Measurements from ENCODE around the gene ITGB3BP. TPM values are rescaled to one million over a fixed set of nuclear protein-coding genes. Genes with fewer than 3 reads are reported as not detected.

Gene ITGB3BP
- total and polyA plus RNA-seq, 7 donors, result 9.4 to 25.3 (median 17.3) TPM

DNA sequence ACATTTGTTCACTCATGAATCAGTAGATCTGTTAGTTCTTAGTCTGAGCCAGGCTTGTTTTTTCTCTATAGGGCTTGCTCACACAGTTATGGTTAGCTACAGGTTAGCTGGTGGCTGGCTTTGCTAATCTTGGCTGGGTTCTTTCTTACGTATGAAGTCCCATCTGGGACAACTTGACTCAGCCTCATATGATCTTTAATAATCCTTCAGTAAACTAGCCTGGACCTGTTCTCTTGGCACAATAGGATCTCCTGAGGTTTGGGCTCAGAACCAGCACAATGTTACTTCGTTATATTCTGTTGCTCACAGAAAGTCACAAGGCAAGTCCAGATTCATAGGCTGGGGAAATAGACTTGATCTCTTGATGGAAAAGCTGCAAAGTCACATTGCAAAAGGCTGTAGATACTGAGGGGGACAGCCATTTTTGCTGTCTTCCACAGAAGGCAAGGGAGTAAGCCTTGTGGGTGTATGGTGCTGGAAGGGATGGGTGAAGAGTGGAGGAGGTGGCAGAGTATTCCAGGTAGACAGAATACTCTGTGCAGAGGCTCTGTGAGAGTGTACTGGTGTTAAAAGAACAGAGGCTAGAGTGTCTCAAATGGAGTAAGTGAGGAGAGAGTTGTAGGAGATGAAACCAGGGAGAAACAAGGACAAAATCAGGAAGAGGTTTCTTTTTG, 24.7 kb upstream of the ITGB3BP start:
- no peaks in the 10 kb centered on the region for H3K4me1 ChIP-seq
- DNase-seq, result no peak
- H3K27ac ChIP-seq, result no peak overlapping the region
- no peaks in the 10 kb centered on the region for H3K9me3 ChIP-seq
- H3K36me3 ChIP-seq, result peaks cover 0 to 44% (median 0%) of the 10 kb centered on the region in 4 donors
- intact Hi-C loops (cut with DNase I), result no loop called here
- H3K27me3 ChIP-seq, result no peaks in the 10 kb centered on the region
- no peak overlapping the region for H3K4me3 ChIP-seq
- 94 to 97% methylated on average over 2 of the region's 2 CpGs for WGBS, 2 donors
- TF ChIP-seq, protein P1, sequence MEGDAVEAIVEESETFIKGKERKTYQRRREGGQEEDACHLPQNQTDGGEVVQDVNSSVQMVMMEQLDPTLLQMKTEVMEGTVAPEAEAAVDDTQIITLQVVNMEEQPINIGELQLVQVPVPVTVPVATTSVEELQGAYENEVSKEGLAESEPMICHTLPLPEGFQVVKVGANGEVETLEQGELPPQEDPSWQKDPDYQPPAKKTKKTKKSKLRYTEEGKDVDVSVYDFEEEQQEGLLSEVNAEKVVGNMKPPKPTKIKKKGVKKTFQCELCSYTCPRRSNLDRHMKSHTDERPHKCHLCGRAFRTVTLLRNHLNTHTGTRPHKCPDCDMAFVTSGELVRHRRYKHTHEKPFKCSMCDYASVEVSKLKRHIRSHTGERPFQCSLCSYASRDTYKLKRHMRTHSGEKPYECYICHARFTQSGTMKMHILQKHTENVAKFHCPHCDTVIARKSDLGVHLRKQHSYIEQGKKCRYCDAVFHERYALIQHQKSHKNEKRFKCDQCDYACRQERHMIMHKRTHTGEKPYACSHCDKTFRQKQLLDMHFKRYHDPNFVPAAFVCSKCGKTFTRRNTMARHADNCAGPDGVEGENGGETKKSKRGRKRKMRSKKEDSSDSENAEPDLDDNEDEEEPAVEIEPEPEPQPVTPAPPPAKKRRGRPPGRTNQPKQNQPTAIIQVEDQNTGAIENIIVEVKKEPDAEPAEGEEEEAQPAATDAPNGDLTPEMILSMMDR (IDR thresholded peaks at IDR 0.05), result no peak
- TF ChIP-seq POLR2A (IDR thresholded peaks at IDR 0.05) (no peak), EP300 (IDR thresholded peaks at IDR 0.05) (no peak), POLR2AphosphoS5 (IDR thresholded peaks at IDR 0.05) (no peak)

- no peak for DNase-seq
- Histone ChIP-seq H3K4me3 (no peak overlapping the region), H3K9me3 (no peaks in the 10 kb centered on the region), H3K27ac (no peak overlapping the region), H3K27me3 (no peaks in the 10 kb centered on the region), H3K4me1 (no peaks in the 10 kb centered on the region), H3K36me3 (peaks cover 0 to 26% (median 0%) of the 10 kb centered on the region in 4 donors)
- TF ChIP-seq EP300 (IDR thresholded peaks at IDR 0.05) (no peak), POLR2AphosphoS5 (IDR thresholded peaks at IDR 0.05) (no peak), POLR2A (IDR thresholded peaks at IDR 0.05) (no peak)
- TF ChIP-seq, protein P1 (IDR thresholded peaks at IDR 0.05), result no peak
- intact Hi-C loops (cut with DNase I), result no loop called here
Observed at GRCh38 chr1:63545780-63546179, 22.8 kb upstream of the ITGB3BP start.

DNA sequence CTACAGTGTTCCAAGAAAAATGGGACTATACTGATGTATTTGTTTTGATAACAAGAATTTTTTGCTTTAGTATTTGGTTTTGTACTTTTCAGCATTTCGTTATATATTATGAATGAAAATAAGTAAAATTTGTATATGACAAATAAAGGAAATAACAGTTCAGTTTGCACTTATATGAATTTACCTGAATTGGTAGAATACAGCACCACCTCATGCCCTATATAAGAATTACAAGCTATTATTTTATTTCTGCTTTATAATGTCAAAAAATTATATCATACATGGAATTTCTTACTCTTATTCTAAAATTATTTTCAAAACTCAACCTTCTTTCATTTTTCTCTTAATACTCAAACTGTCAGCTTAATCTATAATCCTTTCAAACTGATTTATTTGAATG, 14.9 kb upstream of the ITGB3BP start:
- H3K27me3 ChIP-seq, result no peaks in the 10 kb centered on the region
- intact Hi-C loops (cut with DNase I), result no loop called here
- DNase-seq, result no peak
- no peak for TF ChIP-seq POLR2AphosphoS5 (IDR thresholded peaks at IDR 0.05)
- TF ChIP-seq, protein P1 (IDR thresholded peaks at IDR 0.05), result peak in 2 of 4 experiments; percentile 13 to 38
- H3K4me1 ChIP-seq, result no peaks in the 10 kb centered on the region
- H3K27ac ChIP-seq, result no peak overlapping the region
- H3K36me3 ChIP-seq, result peaks cover 0 to 44% (median 5%) of the 10 kb centered on the region in 4 donors
- H3K4me3 ChIP-seq, result no peak overlapping the region
- H3K9me3 ChIP-seq, result no peaks in the 10 kb centered on the region
- 57 to 80% methylated on average over 1 of the region's 1 CpG for WGBS, 2 donors

- intact Hi-C loops (cut with DNase I), result no loop called here
- H3K9me3 ChIP-seq, result no peaks in the 10 kb centered on the region
- TF ChIP-seq EP300 (IDR thresholded peaks at IDR 0.05), result no peak
- TF ChIP-seq POLR2AphosphoS5 (IDR thresholded peaks at IDR 0.05), result no peak
- TF ChIP-seq POLR2A (IDR thresholded peaks at IDR 0.05), result no peak
- TF ChIP-seq, protein P1 (IDR thresholded peaks at IDR 0.05), result no peak
- H3K36me3 ChIP-seq, result peaks cover 0 to 53% (median 5%) of the 10 kb centered on the region in 4 donors
- 70 to 96% methylated on average over 2 of the region's 2 CpGs for WGBS, 2 donors
- no peak overlapping the region for H3K27ac ChIP-seq
- no peaks in the 10 kb centered on the region for H3K27me3 ChIP-seq
- H3K4me1 ChIP-seq, result no peaks in the 10 kb centered on the region
- DNase-seq, result no peak
- no peak overlapping the region for H3K4me3 ChIP-seq
Observed at GRCh38 chr1:63537006-63537405, 14.0 kb upstream of the ITGB3BP start.

- intact Hi-C loops (cut with DNase I), result no loop called here
- Histone ChIP-seq H3K27ac (no peak overlapping the region), H3K4me3 (no peak overlapping the region), H3K4me1 (no peaks in the 10 kb centered on the region), H3K27me3 (no peaks in the 10 kb centered on the region), H3K36me3 (peaks cover 0 to 60% (median 5%) of the 10 kb centered on the region in 4 donors), H3K9me3 (no peaks in the 10 kb centered on the region)
- DNase-seq, result no peak
- no peak for TF ChIP-seq POLR2AphosphoS5 (IDR thresholded peaks at IDR 0.05)
- TF ChIP-seq EP300 (IDR thresholded peaks at IDR 0.05), result no peak
- no peak for TF ChIP-seq POLR2A (IDR thresholded peaks at IDR 0.05)
- TF ChIP-seq, protein P1 (IDR thresholded peaks at IDR 0.05), result no peak
Observed at GRCh38 chr1:63534406-63534805, 11.4 kb upstream of the ITGB3BP start.

Measured in sigmoid colon (tissue), 7 donors.